Psoas muscle (tissue), 8 donors: ENCODE measurements around the gene TCF7L1. TPM values are rescaled to one million over a fixed set of nuclear protein-coding genes. Genes with fewer than 3 reads are reported as not detected.

Experiments used
- ATAC-seq, 4 donors: fragments of 200-7000 bp; cut with Tn5 transposase; one replicate each; pipeline ENCODE4 v1.9.1; 2020; ENCODE audit warnings: moderate library complexity in 3 of 4, mild to moderate bottlenecking in 2 of 4
- DNase-seq, 2 donors: peaks; one replicate each; pipeline ENCODE4 v3.0.0-alpha.2; 2020
- H3K27ac ChIP-seq: fragments of 200-600 bp; one replicate; pipeline ENCODE4 v1.8.0; 2022
- H3K27me3 ChIP-seq, 3 donors: fragments of 200-600 bp in 1 of 3; one replicate each; pipeline versions ENCODE4 v1.6.1 to v1.8.0; 2013 to 2022; ENCODE audit warnings: low read length in 2 of 3, mild to moderate bottlenecking in 2 of 3, moderate library complexity in 1 of 3; ENCODE audit not compliant: insufficient read depth in 3 of 3
- H3K36me3 ChIP-seq, 2 donors: fragments of 200-600 bp in 1 of 2; one replicate each; pipeline versions ENCODE4 v1.6.1 to v1.8.0; 2013 to 2022; ENCODE audit warnings: low read depth in 1 of 2, mild to moderate bottlenecking in 1 of 2, moderate library complexity in 1 of 2; ENCODE audit not compliant: insufficient read depth in 1 of 2
- H3K4me1 ChIP-seq: fragments of 200-600 bp; one replicate; pipeline ENCODE4 v1.8.0; 2022
- H3K4me3 ChIP-seq: fragments of 200-600 bp; one replicate; pipeline ENCODE4 v1.8.0; 2022; ENCODE audit warnings: mild to moderate bottlenecking
- H3K9me3 ChIP-seq: fragments of 200-600 bp; one replicate; pipeline ENCODE4 v1.8.0; 2022
- CTCF ChIP-seq: fragments of 200-600 bp; IDR thresholded peaks from one replicate; pipeline ENCODE4 v1.8.0; 2022; ENCODE audit warnings: antibody characterized with exemption
- WGBS, 3 donors: extraction: QIAGEN DNeasy Blood & Tissue Kit; methylation state at CpG; one replicate each; pipeline versions ENCODE4 v1.1.6 to v1.1.7; 2013; 5-methylcytosine and 5-hydroxymethylcytosine counted together
- intact Hi-C, 2 donors: fragments of 100-400 bp; cut with DNase I; formaldehyde crosslinking; loops; one replicate each; pipeline versions ENCODE4 v1.11.0 to v1.14.2; 2022
- polyA plus RNA-seq, 3 donors: library from polyadenylated mRNA; stranded (reverse); fragments of 200-250 nt; gene quantifications; one replicate each; pipeline ENCODE4 v1.2.3, GENCODE V29; 2013
- total RNA-seq, 4 donors: library from RNA; stranded (reverse); fragmentation: NEBNext Ultra II Directional in 2 of 4; extraction: Animal tissue kit (Norgen Biotek cat#: 25700) in 2 of 4; gene quantifications; one replicate each; pipeline versions ENCODE4 v1.2.1 to v1.2.4, GENCODE V29; 2021 to 2023
- donor health status: healthy with polysubstance abuse.
- donor health status: DM: no; HTN: no; CAD: no; lungs with moderate emphysema.
- donor health status: Bipolar disorder and iron deficiency.
- donor health status: healthy.
- donor health status: DM: yes; HTN: yes; CAD: no.
- donor health status: DM: no; HTN: no; CAD: no.
- donor health status: DM: no; HTN: no; CAD: no.
- donor health status: DM: yes; HTN: yes; CAD: no.

The TCF7L1 gene
- total and polyA plus RNA-seq, 7 donors, result 2.1 to 13.3 (median 6.1) TPM

- no peak for TF ChIP-seq CTCF
- intact Hi-C loops, result no loop called here
- Histone ChIP-seq H3K27ac (no peak overlapping the region), H3K9me3 (no peaks in the 10 kb centered on the region), H3K4me1 (no peaks in the 10 kb centered on the region), H3K27me3 (no peaks in the 10 kb centered on the region), H3K36me3 (no peaks in the 10 kb centered on the region), H3K4me3 (no peak overlapping the region)
- WGBS, 3 donors, result 86 to 92% (median 88%) methylated on average over 5 of the region's 5 CpGs
- DNase-seq (no peak), ATAC-seq (no peak)
Observed at GRCh38 chr2:85235281-85235680, 102.1 kb downstream of the TCF7L1 start.

- 89 to 95% (median 90%) methylated on average over 3 of the region's 3 CpGs for WGBS, 3 donors
- Histone ChIP-seq H3K4me3 (no peak overlapping the region), H3K36me3 (no peaks in the 10 kb centered on the region), H3K9me3 (no peaks in the 10 kb centered on the region), H3K27ac (no peak overlapping the region), H3K4me1 (no peaks in the 10 kb centered on the region), H3K27me3 (no peaks in the 10 kb centered on the region)
- intact Hi-C loops, result no loop called here
- DNase-seq, result no peak
- ATAC-seq, result no peak
- no peak for TF ChIP-seq CTCF
Observed at GRCh38 chr2:85236084-85236483, 102.9 kb downstream of the TCF7L1 start.

GRCh38 chr2:85237849-85238565 lies 104.8 kb downstream of the TCF7L1 start:
- Histone ChIP-seq H3K36me3 (no peaks in the 10 kb centered on the region), H3K4me3 (no peak overlapping the region), H3K4me1 (no peaks in the 10 kb centered on the region), H3K27me3 (no peaks in the 10 kb centered on the region), H3K27ac (no peak overlapping the region), H3K9me3 (no peaks in the 10 kb centered on the region)
- intact Hi-C loops, result no loop called here
- no peak for ATAC-seq
- no peak for DNase-seq
- 89 to 90% (median 90%) methylated on average over 26 of the region's 26 CpGs for WGBS, 3 donors
- no peak for TF ChIP-seq CTCF

- no peak overlapping the region for H3K4me3 ChIP-seq
- DNase-seq (no peak), ATAC-seq (no peak)
- H3K27ac ChIP-seq, result no peak overlapping the region
- no peaks in the 10 kb centered on the region for H3K27me3 ChIP-seq
- 95 to 98% (median 97%) methylated on average over 8 of the region's 8 CpGs for WGBS, 3 donors
- H3K4me1 ChIP-seq, result peaks cover 5% of the 10 kb centered on the region
- no peak for TF ChIP-seq CTCF
- H3K9me3 ChIP-seq, result no peaks in the 10 kb centered on the region
- intact Hi-C loops, result no loop called here
- H3K36me3 ChIP-seq, result no peaks in the 10 kb centered on the region
Observed at GRCh38 chr2:85238607-85239006, 105.4 kb downstream of the TCF7L1 start.

- Histone ChIP-seq H3K27me3 (no peaks in the 10 kb centered on the region), H3K36me3 (no peaks in the 10 kb centered on the region), H3K9me3 (no peaks in the 10 kb centered on the region), H3K27ac (no peak overlapping the region), H3K4me3 (no peak overlapping the region), H3K4me1 (peaks cover 5% of the 10 kb centered on the region)
- DNase-seq (no peak), ATAC-seq (no peak)
- whole genome bisulfite sequencing, 3 donors, result 88 to 91% (median 90%) methylated on average over 3 of the region's 3 CpGs
- intact Hi-C loops, result no loop called here
- no peak for TF ChIP-seq CTCF
Observed at GRCh38 chr2:85239102-85239501, 105.9 kb downstream of the TCF7L1 start.
